HEK293 (cell line): ENCODE measurements around the gene CNTFR.

Source experiments
- CTCF ChIA-PET: fragments of 350-600 bp; formaldehyde crosslinking; extraction: SDS; loops from one replicate; lab custom pipeline; 2021; ENCODE audit warnings: antibody characterized with exemption; lab: Yijun Ruan, JAX
- POLR2A ChIA-PET: fragments of 300-600 bp; formaldehyde crosslinking; extraction: SDS; loops from one replicate; lab custom pipeline; 2020; ENCODE audit warnings: antibody characterized with exemption, inconsistent platforms; lab: Yijun Ruan, JAX
- H3K27ac ChIP-seq: fragments of 200-500 bp; sonication (Bioruptor generic); 2 replicates; pipeline ENCODE4 v1.5.1; 2014; ENCODE audit warnings: low read depth, low read length, control low read depth, inconsistent platforms; ENCODE audit errors: extremely low read depth
- H3K36me3 ChIP-seq, 2 experiments: fragments of 200-500 bp in 1 of 2; sonication (Bioruptor generic) in 1 of 2; 1 replicate in 1 of 2; 2 replicates in 1 of 2; pipeline ENCODE4 v1.5.1; 2014 to 2017; ENCODE audit warnings: inconsistent platforms in 2 of 2, low read length in 2 of 2; ENCODE audit not compliant: control insufficient read depth in 2 of 2, insufficient read depth in 1 of 2
- H3K4me1 ChIP-seq: fragments of 200-500 bp; sonication (Bioruptor generic); 2 replicates; pipeline ENCODE4 v1.5.1; 2014; ENCODE audit warnings: mild to moderate bottlenecking, low read length, inconsistent platforms; ENCODE audit not compliant: control insufficient read depth, insufficient read depth
- H3K4me3 ChIP-seq: 2 replicates; pipeline ENCODE4 v1.5.1; 2011; ENCODE audit warnings: low read depth, mild to moderate bottlenecking, control low read depth, low read length, moderate library complexity
- H3K9me3 ChIP-seq: fragments of 200-500 bp; sonication (Bioruptor generic); 2 replicates; pipeline ENCODE4 v1.5.1; 2014; ENCODE audit warnings: low read depth, low read length, inconsistent platforms; ENCODE audit not compliant: control insufficient read depth, insufficient read depth
- EGR2 ChIP-seq: fragments of 450-650 bp; formaldehyde crosslinking; IDR thresholded peaks from 2 replicates; pipeline ENCODE4 v1.5.1; 2016; ENCODE audit warnings: low read depth, missing biosample characterization, missing genetic modification characterization
- MZF1 ChIP-seq: fragments of 450-650 bp; formaldehyde crosslinking; IDR thresholded peaks from 2 replicates; pipeline ENCODE4 v1.5.1; 2017; ENCODE audit warnings: missing biosample characterization, missing genetic modification characterization, borderline replicate concordance
- SALL2 ChIP-seq: fragments of 450-650 bp; formaldehyde crosslinking; IDR thresholded peaks from 2 replicates; pipeline ENCODE4 v1.5.0; 2017; ENCODE audit warnings: missing biosample characterization, mild to moderate bottlenecking, missing genetic modification characterization, borderline replicate concordance
- SP2 ChIP-seq: fragments of 450-650 bp; formaldehyde crosslinking; IDR thresholded peaks from 2 replicates; pipeline ENCODE4 v1.5.1; 2016; ENCODE audit warnings: missing biosample characterization, missing genetic modification characterization
- SP3 ChIP-seq: fragments of 450-650 bp; formaldehyde crosslinking; IDR thresholded peaks from 2 replicates; pipeline ENCODE4 v1.5.1; 2016; ENCODE audit warnings: missing biosample characterization, missing genetic modification characterization
- YY2 ChIP-seq: fragments of 450-650 bp; formaldehyde crosslinking; IDR thresholded peaks from 2 replicates; pipeline ENCODE4 v1.5.1; 2016; ENCODE audit warnings: missing biosample characterization, missing genetic modification characterization
- ZBTB48 ChIP-seq: fragments of 450-650 bp; formaldehyde crosslinking; IDR thresholded peaks from 2 replicates; pipeline ENCODE4 v1.5.1; 2016; ENCODE audit warnings: missing biosample characterization, missing genetic modification characterization
- ZNF112 ChIP-seq: fragments of 450-650 bp; formaldehyde crosslinking; IDR thresholded peaks from 2 replicates; pipeline ENCODE4 v1.5.0; 2017; ENCODE audit warnings: missing biosample characterization, missing genetic modification characterization
- ZNF184 ChIP-seq: fragments of 450-650 bp; IDR thresholded peaks from 2 replicates; pipeline ENCODE4 v1.5.1; 2018; ENCODE audit warnings: missing biosample characterization, mild to moderate bottlenecking, missing genetic modification characterization
- ZNF292 ChIP-seq: fragments of 450-650 bp; formaldehyde crosslinking; IDR thresholded peaks from 2 replicates; pipeline ENCODE4 v1.5.1; 2016; ENCODE audit warnings: low read depth, missing biosample characterization, missing genetic modification characterization, borderline replicate concordance
- ZNF311 ChIP-seq: fragments of 450-650 bp; formaldehyde crosslinking; IDR thresholded peaks from 2 replicates; pipeline ENCODE4 v1.5.1; 2017; ENCODE audit warnings: missing biosample characterization, missing genetic modification characterization, borderline replicate concordance
- ZNF335 ChIP-seq: fragments of 450-650 bp; formaldehyde crosslinking; conservative IDR thresholded peaks from 2 replicates; pipeline ENCODE4 v1.5.1; 2016; ENCODE audit warnings: missing biosample characterization, missing genetic modification characterization
- ZNF350 ChIP-seq: fragments of 450-650 bp; formaldehyde crosslinking; IDR thresholded peaks from 2 replicates; pipeline ENCODE4 v1.5.0; 2017; ENCODE audit warnings: missing biosample characterization, mild to moderate bottlenecking, missing genetic modification characterization
- ZNF37A ChIP-seq: fragments of 450-650 bp; IDR thresholded peaks from 2 replicates; pipeline ENCODE4 v1.5.1; 2018; ENCODE audit warnings: missing biosample characterization, missing genetic modification characterization
- ZNF394 ChIP-seq: fragments of 450-650 bp; formaldehyde crosslinking; IDR thresholded peaks from 2 replicates; pipeline ENCODE4 v1.5.1; 2016; ENCODE audit warnings: missing biosample characterization, missing genetic modification characterization, mild to moderate bottlenecking, moderate library complexity, borderline replicate concordance
- ZNF596 ChIP-seq: fragments of 450-650 bp; IDR thresholded peaks from 2 replicates; pipeline ENCODE4 v1.5.0; 2018; ENCODE audit warnings: missing biosample characterization, mild to moderate bottlenecking, missing genetic modification characterization, moderate library complexity
- ZNF600 ChIP-seq: fragments of 450-650 bp; formaldehyde crosslinking; IDR thresholded peaks from 2 replicates; pipeline ENCODE4 v1.5.1; 2016; ENCODE audit warnings: missing biosample characterization, missing genetic modification characterization
- ZNF626 ChIP-seq: fragments of 450-650 bp; sonication (Bioruptor Pico); formaldehyde crosslinking; IDR thresholded peaks from 2 replicates; pipeline ENCODE4 v1.5.1; 2018; ENCODE audit warnings: missing biosample characterization, missing genetic modification characterization, inconsistent platforms
- ZNF664 ChIP-seq: fragments of 450-650 bp; formaldehyde crosslinking; IDR thresholded peaks from 2 replicates; pipeline ENCODE4 v1.5.1; 2016; ENCODE audit warnings: missing biosample characterization, missing genetic modification characterization
- ZNF777 ChIP-seq: fragments of 450-650 bp; formaldehyde crosslinking; IDR thresholded peaks from 2 replicates; pipeline ENCODE4 v1.5.1; 2017; ENCODE audit warnings: missing biosample characterization, missing genetic modification characterization, borderline replicate concordance
- ZNF791 ChIP-seq: fragments of 450-650 bp; formaldehyde crosslinking; IDR thresholded peaks from 2 replicates; pipeline ENCODE4 v1.5.1; 2016; ENCODE audit warnings: missing biosample characterization, missing genetic modification characterization
- TF ChIP-seq, protein P1 (sequence below): fragments of 450-650 bp; formaldehyde crosslinking; IDR thresholded peaks from 2 replicates; pipeline ENCODE4; 2016; ENCODE audit warnings: missing biosample characterization, missing genetic modification characterization
- TF ChIP-seq, protein P2 (sequence below): fragments of 450-650 bp; formaldehyde crosslinking; IDR thresholded peaks from 2 replicates; pipeline ENCODE4 v1.5.1; 2016; ENCODE audit warnings: missing biosample characterization, missing genetic modification characterization, borderline replicate concordance

Gene CNTFR

DNA sequence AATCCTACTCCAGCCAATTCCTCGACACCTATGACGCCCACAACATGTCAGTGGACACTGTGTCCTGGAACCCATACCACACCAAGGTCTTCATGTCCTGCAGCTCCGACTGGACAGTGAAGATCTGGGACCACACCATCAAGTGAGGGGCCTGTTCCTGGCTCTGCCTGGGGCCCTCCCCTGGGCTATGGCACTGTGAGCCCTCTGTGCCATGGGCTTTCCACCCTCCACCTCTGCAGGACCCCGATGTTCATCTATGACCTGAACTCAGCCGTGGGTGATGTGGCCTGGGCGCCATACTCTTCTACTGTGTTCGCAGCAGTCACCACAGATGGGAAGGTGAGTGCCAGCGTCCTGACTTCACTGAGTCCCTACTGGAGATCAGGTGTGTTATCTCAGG lies 75.1 kb downstream of the CNTFR start:
- Histone ChIP-seq H3K9me3 (no peaks in the 10 kb centered on the region), H3K4me1 (peaks cover 3% of the 10 kb centered on the region), H3K27ac (no peak overlapping the region), H3K4me3 (no peak overlapping the region), H3K36me3 (no peaks in the 10 kb centered on the region)
- TF ChIP-seq MZF1 (tag by site-specific recombination) = no peak
- TF ChIP-seq YY2 (tag by site-specific recombination) = no peak
- no peak for TF ChIP-seq ZNF311 (tag by site-specific recombination)
- TF ChIP-seq ZNF626 = no peak
- POLR2A ChIA-PET = interaction anchor here (1.0 kb wide), 1 partner anchor 123 kb away, joined by 3 read pairs; the partner anchor contains the start of gene SIGMAR1
- CTCF ChIA-PET = interaction anchor here (0.9 to 6.1 kb wide), 5 partner anchors 13 to 110 kb away, joined by 3 to 53 read pairs (median 5); no protein-coding TSS in a partner anchor

DNA sequence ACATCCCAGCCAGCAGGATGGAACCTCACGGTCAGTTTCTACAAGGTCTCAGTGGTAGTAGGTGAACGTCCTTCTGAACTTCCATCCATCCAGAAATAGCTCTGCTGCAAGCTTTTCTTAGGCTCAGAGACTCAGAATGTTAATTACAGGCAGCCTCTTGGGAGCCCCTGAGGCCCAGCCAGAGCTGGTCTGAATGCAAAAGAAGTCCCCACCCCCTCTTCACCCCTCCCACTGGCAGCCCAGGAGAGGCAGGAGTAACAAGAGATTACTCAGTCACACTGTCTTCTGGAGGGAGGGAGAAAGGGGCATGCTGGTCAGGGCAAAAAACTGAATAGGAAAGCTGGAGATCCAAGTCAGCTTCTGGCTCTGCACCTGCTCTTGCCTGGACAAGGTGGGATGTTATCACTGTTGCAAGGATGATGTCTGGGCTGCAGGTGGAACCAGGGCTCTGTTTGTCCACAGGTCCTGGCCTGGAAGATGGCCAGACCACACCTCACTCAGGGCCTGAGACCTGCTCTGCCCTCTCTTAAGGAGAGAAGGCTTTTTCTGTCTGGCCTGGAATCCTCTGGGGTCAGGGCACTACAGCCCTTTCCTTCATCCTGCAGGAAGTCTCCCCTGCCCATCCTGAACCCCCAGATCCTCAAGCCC lies 75.8 kb downstream of the CNTFR start:
- no peaks in the 10 kb centered on the region for H3K9me3 ChIP-seq
- peaks cover 3% of the 10 kb centered on the region for H3K4me1 ChIP-seq
- H3K27ac ChIP-seq = no peak overlapping the region
- no peak overlapping the region for H3K4me3 ChIP-seq
- CTCF ChIA-PET = interaction anchor here (0.8 to 6.1 kb wide), 8 partner anchors 12 to 120 kb away, joined by 3 to 53 read pairs (median 4); no protein-coding TSS in a partner anchor
- no peak for TF ChIP-seq ZBTB48 (tag by site-specific recombination)
- no peak for TF ChIP-seq EGR2 (tag by site-specific recombination)
- no peak for TF ChIP-seq ZNF292
- no peak for TF ChIP-seq ZNF596
- TF ChIP-seq SP3 (tag by site-specific recombination) = no peak
- no peak for TF ChIP-seq SALL2 (tag by site-specific recombination)
- TF ChIP-seq ZNF335 = peak; percentile 55; the same call in 1 of the 2 replicates
- TF ChIP-seq ZNF664 (tag by site-specific recombination) = no peak
- peak; percentile 15; the same call in 1 of the 2 replicates for TF ChIP-seq ZNF600 (tag by site-specific recombination)
- TF ChIP-seq, protein P1, sequence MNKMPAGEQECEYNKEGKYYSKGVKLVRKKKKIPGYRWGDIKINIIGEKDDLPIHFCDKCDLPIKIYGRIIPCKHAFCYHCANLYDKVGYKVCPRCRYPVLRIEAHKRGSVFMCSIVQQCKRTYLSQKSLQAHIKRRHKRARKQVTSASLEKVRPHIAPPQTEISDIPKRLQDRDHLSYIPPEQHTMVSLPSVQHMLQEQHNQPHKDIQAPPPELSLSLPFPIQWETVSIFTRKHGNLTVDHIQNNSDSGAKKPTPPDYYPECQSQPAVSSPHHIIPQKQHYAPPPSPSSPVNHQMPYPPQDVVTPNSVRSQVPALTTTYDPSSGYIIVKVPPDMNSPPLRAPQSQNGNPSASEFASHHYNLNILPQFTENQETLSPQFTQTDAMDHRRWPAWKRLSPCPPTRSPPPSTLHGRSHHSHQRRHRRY (tag by site-specific recombination) = no peak
- TF ChIP-seq, protein P2, sequence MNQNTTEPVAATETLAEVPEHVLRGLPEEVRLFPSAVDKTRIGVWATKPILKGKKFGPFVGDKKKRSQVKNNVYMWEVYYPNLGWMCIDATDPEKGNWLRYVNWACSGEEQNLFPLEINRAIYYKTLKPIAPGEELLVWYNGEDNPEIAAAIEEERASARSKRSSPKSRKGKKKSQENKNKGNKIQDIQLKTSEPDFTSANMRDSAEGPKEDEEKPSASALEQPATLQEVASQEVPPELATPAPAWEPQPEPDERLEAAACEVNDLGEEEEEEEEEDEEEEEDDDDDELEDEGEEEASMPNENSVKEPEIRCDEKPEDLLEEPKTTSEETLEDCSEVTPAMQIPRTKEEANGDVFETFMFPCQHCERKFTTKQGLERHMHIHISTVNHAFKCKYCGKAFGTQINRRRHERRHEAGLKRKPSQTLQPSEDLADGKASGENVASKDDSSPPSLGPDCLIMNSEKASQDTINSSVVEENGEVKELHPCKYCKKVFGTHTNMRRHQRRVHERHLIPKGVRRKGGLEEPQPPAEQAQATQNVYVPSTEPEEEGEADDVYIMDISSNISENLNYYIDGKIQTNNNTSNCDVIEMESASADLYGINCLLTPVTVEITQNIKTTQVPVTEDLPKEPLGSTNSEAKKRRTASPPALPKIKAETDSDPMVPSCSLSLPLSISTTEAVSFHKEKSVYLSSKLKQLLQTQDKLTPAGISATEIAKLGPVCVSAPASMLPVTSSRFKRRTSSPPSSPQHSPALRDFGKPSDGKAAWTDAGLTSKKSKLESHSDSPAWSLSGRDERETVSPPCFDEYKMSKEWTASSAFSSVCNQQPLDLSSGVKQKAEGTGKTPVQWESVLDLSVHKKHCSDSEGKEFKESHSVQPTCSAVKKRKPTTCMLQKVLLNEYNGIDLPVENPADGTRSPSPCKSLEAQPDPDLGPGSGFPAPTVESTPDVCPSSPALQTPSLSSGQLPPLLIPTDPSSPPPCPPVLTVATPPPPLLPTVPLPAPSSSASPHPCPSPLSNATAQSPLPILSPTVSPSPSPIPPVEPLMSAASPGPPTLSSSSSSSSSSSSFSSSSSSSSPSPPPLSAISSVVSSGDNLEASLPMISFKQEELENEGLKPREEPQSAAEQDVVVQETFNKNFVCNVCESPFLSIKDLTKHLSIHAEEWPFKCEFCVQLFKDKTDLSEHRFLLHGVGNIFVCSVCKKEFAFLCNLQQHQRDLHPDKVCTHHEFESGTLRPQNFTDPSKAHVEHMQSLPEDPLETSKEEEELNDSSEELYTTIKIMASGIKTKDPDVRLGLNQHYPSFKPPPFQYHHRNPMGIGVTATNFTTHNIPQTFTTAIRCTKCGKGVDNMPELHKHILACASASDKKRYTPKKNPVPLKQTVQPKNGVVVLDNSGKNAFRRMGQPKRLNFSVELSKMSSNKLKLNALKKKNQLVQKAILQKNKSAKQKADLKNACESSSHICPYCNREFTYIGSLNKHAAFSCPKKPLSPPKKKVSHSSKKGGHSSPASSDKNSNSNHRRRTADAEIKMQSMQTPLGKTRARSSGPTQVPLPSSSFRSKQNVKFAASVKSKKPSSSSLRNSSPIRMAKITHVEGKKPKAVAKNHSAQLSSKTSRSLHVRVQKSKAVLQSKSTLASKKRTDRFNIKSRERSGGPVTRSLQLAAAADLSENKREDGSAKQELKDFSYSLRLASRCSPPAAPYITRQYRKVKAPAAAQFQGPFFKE (tag by site-specific recombination) = no peak
- no peak for TF ChIP-seq ZNF112
- no peak for TF ChIP-seq ZNF184 (tag by site-specific recombination)
- TF ChIP-seq ZNF350 = no peak
- no peak for TF ChIP-seq ZNF394 (tag by site-specific recombination)
- no peak for TF ChIP-seq ZNF777 (tag by site-specific recombination)
- no peak for TF ChIP-seq ZNF37A (tag by site-specific recombination)
- TF ChIP-seq ZNF791 (tag by site-specific recombination) = no peak
- peak; percentile 35; the same call in 1 of the 2 replicates for TF ChIP-seq SP2 (tag by site-specific recombination)
- TF ChIP-seq, all 188 proteins: peak for 3
- POLR2A ChIA-PET = interaction anchor here (1.1 kb wide), 1 partner anchor 137 kb away, joined by 4 read pairs; the partner anchor contains the start of gene MYORG
- H3K36me3 ChIP-seq = no peaks in the 10 kb centered on the region
